H1 (cell line): ENCODE results near the gene MCAT. TPM values are rescaled to one million over a fixed set of nuclear protein-coding genes. Genes with fewer than 3 reads are reported as not detected.

Source experiments
- CTCF ChIA-PET: fragments of 300-600 bp; sonication (Branson Sonifier 250); formaldehyde crosslinking; loops from one replicate; lab custom pipeline; 2021; ENCODE audit not compliant: partially characterized antibody; lab: Charles Lee
- POLR2A ChIA-PET: fragments of 300-600 bp; sonication (Branson Sonifier 250); formaldehyde crosslinking; loops from one replicate; lab custom pipeline; 2021; ENCODE audit warnings: inconsistent platforms; ENCODE audit not compliant: partially characterized antibody; lab: Charles Lee
- DNase-seq, 2 experiments: peaks; one replicate each; pipeline versions ENCODE4 v3.0.0 to v3.0.0-alpha.2; 2010 to 2022; ENCODE audit warnings: low spot score in 2 of 2, low read depth in 1 of 2, mixed read lengths in 1 of 2
- FAIRE-seq: peaks from 2 replicates; lab custom pipeline; 2011; peaks lifted over from hg19 to GRCh38; lab: Jason Lieb, UNC
- H2AFZ ChIP-seq: 2 replicates; pipeline ENCODE4 v1.8.1; 2012; ENCODE audit warnings: low read length, inconsistent platforms
- H2AK5ac ChIP-seq: 2 replicates; pipeline ENCODE4 v1.6.1; 2013; ENCODE audit warnings: low read depth, low read length
- H2BK120ac ChIP-seq: replicated peaks from 2 replicates; pipeline ENCODE3; 2013; ENCODE audit warnings: low read depth, low read length, inconsistent platforms
- H2BK12ac ChIP-seq: 2 replicates; pipeline ENCODE4 v1.6.1; 2013; ENCODE audit warnings: low read depth, low read length
- H2BK15ac ChIP-seq: 2 replicates; pipeline ENCODE4 v1.6.1; 2013; ENCODE audit warnings: low read length
- H2BK20ac ChIP-seq: 2 replicates; pipeline ENCODE4 v1.6.1; 2013; ENCODE audit warnings: low read length
- H2BK5ac ChIP-seq: 2 replicates; pipeline ENCODE4 v1.6.1; 2013; ENCODE audit warnings: low read depth, low read length
- H3K14ac ChIP-seq: 2 replicates; pipeline ENCODE4 v1.6.1; 2013; ENCODE audit warnings: inconsistent platforms; ENCODE audit not compliant: insufficient read length
- H3K18ac ChIP-seq: 2 replicates; pipeline ENCODE4 v1.6.1; 2013; ENCODE audit warnings: low read length; ENCODE audit errors: extremely low read depth
- H3K23ac ChIP-seq: 2 replicates; pipeline ENCODE4 v1.6.1; 2013; ENCODE audit warnings: inconsistent platforms; ENCODE audit not compliant: insufficient read length
- H3K23me2 ChIP-seq: 2 replicates; pipeline ENCODE4 v1.6.1; 2013; ENCODE audit warnings: low read depth, low read length
- H3K27ac ChIP-seq: 2 replicates; pipeline ENCODE4 v1.6.1; 2011; ENCODE audit warnings: low read depth, low read length, inconsistent platforms
- H3K27me3 ChIP-seq, 4 experiments: replicated peaks in 1 of 4; 1 replicate in 1 of 4; 2 replicates in 3 of 4; pipeline versions ENCODE4 v1.6.1 to v1.8.1; 2011 to 2013; ENCODE audit warnings: low read length in 3 of 4, mild to moderate bottlenecking in 3 of 4, inconsistent platforms in 2 of 4, mixed read lengths in 2 of 4, moderate library complexity in 1 of 4; ENCODE audit not compliant: control insufficient read depth in 3 of 4, insufficient read depth in 3 of 4; ENCODE audit errors: extremely low read depth in 1 of 4
- H3K36me3 ChIP-seq, 4 experiments: 2 replicates each; pipeline versions ENCODE4 v1.6.1 to v1.8.1; 2011 to 2013; ENCODE audit warnings: mild to moderate bottlenecking in 4 of 4, low read length in 3 of 4, moderate library complexity in 2 of 4, control low read depth in 1 of 4, inconsistent platforms in 1 of 4; ENCODE audit not compliant: insufficient read depth in 4 of 4, control insufficient read depth in 2 of 4
- H3K4ac ChIP-seq: replicated peaks from 2 replicates; pipeline ENCODE3; 2013; ENCODE audit warnings: low read length, low read depth, mixed read lengths, inconsistent platforms; ENCODE audit not compliant: insufficient read length
- H3K4me1 ChIP-seq, 4 experiments: replicated peaks in 1 of 4; 1 replicate in 1 of 4; 2 replicates in 3 of 4; pipeline versions ENCODE4 v1.6.1 to v1.8.1; 2011 to 2013; ENCODE audit warnings: low read length in 3 of 4, inconsistent platforms in 2 of 4, mixed read lengths in 1 of 4; ENCODE audit not compliant: insufficient read depth in 4 of 4, control insufficient read depth in 3 of 4
- H3K4me2 ChIP-seq, 2 experiments: 2 replicates each; pipeline versions ENCODE4 v1.6.1 to v1.8.1; 2011 to 2013; ENCODE audit warnings: low read depth in 2 of 2, low read length in 2 of 2, control low read depth in 1 of 2, inconsistent platforms in 1 of 2, mild to moderate bottlenecking in 1 of 2; ENCODE audit not compliant: insufficient read depth in 1 of 2
- H3K4me3 ChIP-seq, 4 experiments: fragments of 200-600, 300-600 bp in 1 of 4; sonication (generic), shearing (Covaris generic), sonication (Bioruptor Twin) in 1 of 4; 2 replicates each; pipeline versions ENCODE4 v1.5.1 to v1.8.1; 2011 to 2016; ENCODE audit warnings: low read length in 4 of 4, low read depth in 3 of 4, control low read depth in 2 of 4, inconsistent platforms in 2 of 4, mild to moderate bottlenecking in 2 of 4, mixed read lengths in 1 of 4, moderate library complexity in 1 of 4; ENCODE audit not compliant: insufficient read depth in 2 of 4; ENCODE audit errors: extremely low read depth in 1 of 4
- H3K56ac ChIP-seq: replicated peaks from 2 replicates; pipeline ENCODE3; 2013; ENCODE audit warnings: low read depth, mild to moderate bottlenecking, mixed read lengths, low read length, inconsistent platforms; ENCODE audit not compliant: insufficient read length
- H3K79me1 ChIP-seq: 2 replicates; pipeline ENCODE4 v1.6.1; 2013; ENCODE audit warnings: low read depth, low read length, control low read depth
- H3K79me2 ChIP-seq, 2 experiments: 2 replicates each; pipeline versions ENCODE4 v1.6.1 to v1.8.1; 2012 to 2013; ENCODE audit warnings: low read length in 2 of 2, mild to moderate bottlenecking in 2 of 2, inconsistent platforms in 1 of 2; ENCODE audit not compliant: insufficient read depth in 2 of 2, control insufficient read depth in 1 of 2
- H3K9ac ChIP-seq, 4 experiments: replicated peaks in 1 of 4; 1 replicate in 1 of 4; 2 replicates in 3 of 4; pipeline versions ENCODE4 v1.6.1 to v1.8.1; 2011 to 2013; ENCODE audit warnings: low read depth in 3 of 4, low read length in 3 of 4, control low read depth in 2 of 4, mild to moderate bottlenecking in 2 of 4, moderate library complexity in 2 of 4, inconsistent platforms in 1 of 4; ENCODE audit errors: extremely low read depth in 1 of 4
- H3K9me3 ChIP-seq, 2 experiments: 2 replicates each; pipeline versions ENCODE4 v1.6.1 to v1.8.1; 2012 to 2013; ENCODE audit warnings: mild to moderate bottlenecking in 2 of 2, moderate library complexity in 2 of 2, control low read depth in 1 of 2, inconsistent platforms in 1 of 2, low read depth in 1 of 2, low read length in 1 of 2, mixed read lengths in 1 of 2; ENCODE audit not compliant: insufficient read depth in 2 of 2
- H4K20me1 ChIP-seq, 2 experiments: replicated peaks in 1 of 2; 2 replicates each; pipeline versions ENCODE3 to v1.8.1; 2011 to 2013; ENCODE audit warnings: inconsistent platforms in 2 of 2, low read length in 2 of 2, mild to moderate bottlenecking in 1 of 2; ENCODE audit not compliant: insufficient read depth in 2 of 2, control insufficient read depth in 1 of 2
- H4K5ac ChIP-seq: 2 replicates; pipeline ENCODE4 v1.6.1; 2013; ENCODE audit warnings: low read length, low read depth, mixed read lengths, inconsistent platforms; ENCODE audit not compliant: insufficient read length
- H4K8ac ChIP-seq: 2 replicates; pipeline ENCODE4 v1.8.0; 2013; ENCODE audit warnings: mild to moderate bottlenecking, moderate library complexity, low read length, inconsistent platforms; ENCODE audit not compliant: insufficient read depth; ENCODE audit errors: extremely low read depth
- H4K91ac ChIP-seq: replicated peaks from 2 replicates; pipeline ENCODE3; 2013; ENCODE audit warnings: low read length, mixed read lengths, inconsistent platforms; ENCODE audit not compliant: insufficient read length
- CBX8 ChIP-seq: fragments of 300-800, 300-1000 bp; sonication (generic); IDR thresholded peaks from 2 replicates; pipeline ENCODE4 v1.7.1; 2016; ENCODE audit warnings: low read depth, low read length, borderline replicate concordance
- EP300 ChIP-seq, 2 experiments: IDR thresholded peaks; 1 replicate in 1 of 2; 2 replicates in 1 of 2; pipeline ENCODE4 v1.6.1; 2011 to 2012; ENCODE audit warnings: low read depth in 2 of 2, low read length in 2 of 2, mild to moderate bottlenecking in 2 of 2, borderline replicate concordance in 1 of 2, inconsistent platforms in 1 of 2, moderate library complexity in 1 of 2
- GABPA ChIP-seq: IDR thresholded peaks from 2 replicates; pipeline ENCODE4 v1.6.1; 2011; ENCODE audit warnings: mild to moderate bottlenecking, low read length, moderate library complexity, borderline replicate concordance; ENCODE audit not compliant: insufficient read depth
- SIRT6 ChIP-seq: IDR thresholded peaks from one replicate; pipeline ENCODE4 v1.7.1; 2012; ENCODE audit warnings: low read length, inconsistent platforms
- SP2 ChIP-seq: IDR thresholded peaks from 2 replicates; pipeline ENCODE4 v1.6.1; 2012; ENCODE audit warnings: mild to moderate bottlenecking, low read length, inconsistent platforms
- WGBS, 2 experiments: shearing (Covaris generic) in 1 of 2; methylation state at CpG; one replicate each; pipeline versions ENCODE4 v1.1.6 to v1.1.7; 2013 to 2015; ENCODE audit warnings: low lambda C conversion rate in 2 of 2, mixed read lengths in 2 of 2, inconsistent platforms in 1 of 2, low coverage in 1 of 2, missing lambda C conversion rate in 1 of 2; ENCODE audit not compliant: insufficient replicate concordance in 2 of 2, insufficient coverage in 1 of 2, insufficient read length in 1 of 2; ENCODE audit errors: extremely low coverage in 1 of 2, missing lambda C conversion rate in 1 of 2; 5-methylcytosine and 5-hydroxymethylcytosine counted together
- polyA plus RNA-seq, 7 experiments: library from polyadenylated mRNA; depleted of rRNA in 3 of 7; stranded (reverse) in 5 of 7; unstranded in 2 of 7; fragments of >200 nt in 5 of 7; fragments of 200-250 nt in 2 of 7; gene quantifications; 1 replicate in 5 of 7; 2 replicates in 1 of 7; 4 replicates in 1 of 7; pipeline versions ENCODE4 v1.2.1 to v1.2.3, GENCODE V29; 2011 to 2013; ENCODE audit warnings: missing spikeins in 2 of 7, mixed read lengths in 2 of 7
- total RNA-seq: library from RNA; stranded (reverse); fragmentation: NEBNext Ultra II Directional; extraction: Animal tissue kit (Norgen Biotek cat#: 25700); gene quantifications from 2 replicates; pipeline ENCODE4 v1.2.1, GENCODE V29; 2021
- TF ChIP-seq, protein P1 (sequence below): IDR thresholded peaks from 2 replicates; pipeline ENCODE4 v1.6.1; 2012; ENCODE audit warnings: inconsistent platforms
- TF ChIP-seq, protein P2 (sequence below), 3 experiments: IDR thresholded peaks; 1 replicate in 2 of 3; 2 replicates in 1 of 3; pipeline versions ENCODE4 v1.5.1 to v1.6.1; 2011; ENCODE audit warnings: low read length in 3 of 3, mild to moderate bottlenecking in 3 of 3, inconsistent platforms in 2 of 3, low read depth in 1 of 3, moderate library complexity in 1 of 3; ENCODE audit not compliant: insufficient read depth in 1 of 3; ENCODE audit errors: control extremely low read depth in 1 of 3

Gene MCAT
- total and polyA plus RNA-seq, 2 of the 8 experiments (the other 6 are each of a cell fraction or from before 2014, with no cell fraction given): 15.8 to 17.4 TPM

DNA sequence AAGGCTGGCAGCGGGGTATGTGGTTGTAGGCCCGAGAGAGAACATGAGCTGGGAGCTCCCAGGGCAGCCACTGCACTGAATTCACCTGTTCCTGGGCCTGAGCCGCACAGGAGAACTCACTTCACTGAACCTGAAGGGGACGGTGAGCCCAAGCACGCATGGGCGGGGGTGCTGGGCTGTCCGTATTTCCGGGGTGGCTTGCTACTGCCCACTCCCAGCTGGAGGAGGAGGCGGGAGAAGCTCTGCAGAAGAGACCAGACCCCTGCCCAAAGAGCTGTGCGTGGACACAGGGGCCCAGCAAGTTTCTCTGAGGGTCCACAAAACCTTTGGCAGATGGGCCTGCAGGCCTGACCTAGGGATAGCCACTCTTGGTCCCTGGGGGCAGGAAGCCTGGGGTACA lies 38.9 kb upstream of the MCAT start:
- TF ChIP-seq EP300 (IDR thresholded peaks at IDR 0.05; ENCODE audit: borderline replicate concordance in 1 of 2, low read depth in 2 of 2, low read length in 2 of 2) (no peak), SIRT6 (no peak), CBX8 (no peak), GABPA (no peak), SP2 (no peak)
- TF ChIP-seq, protein P1, sequence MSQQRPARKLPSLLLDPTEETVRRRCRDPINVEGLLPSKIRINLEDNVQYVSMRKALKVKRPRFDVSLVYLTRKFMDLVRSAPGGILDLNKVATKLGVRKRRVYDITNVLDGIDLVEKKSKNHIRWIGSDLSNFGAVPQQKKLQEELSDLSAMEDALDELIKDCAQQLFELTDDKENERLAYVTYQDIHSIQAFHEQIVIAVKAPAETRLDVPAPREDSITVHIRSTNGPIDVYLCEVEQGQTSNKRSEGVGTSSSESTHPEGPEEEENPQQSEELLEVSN: no peak
- TF ChIP-seq, protein P2, sequence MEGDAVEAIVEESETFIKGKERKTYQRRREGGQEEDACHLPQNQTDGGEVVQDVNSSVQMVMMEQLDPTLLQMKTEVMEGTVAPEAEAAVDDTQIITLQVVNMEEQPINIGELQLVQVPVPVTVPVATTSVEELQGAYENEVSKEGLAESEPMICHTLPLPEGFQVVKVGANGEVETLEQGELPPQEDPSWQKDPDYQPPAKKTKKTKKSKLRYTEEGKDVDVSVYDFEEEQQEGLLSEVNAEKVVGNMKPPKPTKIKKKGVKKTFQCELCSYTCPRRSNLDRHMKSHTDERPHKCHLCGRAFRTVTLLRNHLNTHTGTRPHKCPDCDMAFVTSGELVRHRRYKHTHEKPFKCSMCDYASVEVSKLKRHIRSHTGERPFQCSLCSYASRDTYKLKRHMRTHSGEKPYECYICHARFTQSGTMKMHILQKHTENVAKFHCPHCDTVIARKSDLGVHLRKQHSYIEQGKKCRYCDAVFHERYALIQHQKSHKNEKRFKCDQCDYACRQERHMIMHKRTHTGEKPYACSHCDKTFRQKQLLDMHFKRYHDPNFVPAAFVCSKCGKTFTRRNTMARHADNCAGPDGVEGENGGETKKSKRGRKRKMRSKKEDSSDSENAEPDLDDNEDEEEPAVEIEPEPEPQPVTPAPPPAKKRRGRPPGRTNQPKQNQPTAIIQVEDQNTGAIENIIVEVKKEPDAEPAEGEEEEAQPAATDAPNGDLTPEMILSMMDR (IDR thresholded peaks at IDR 0.05; ENCODE audit: control extremely low read depth in 1 of 3, insufficient read depth in 1 of 3, low read depth in 1 of 3, low read length in 3 of 3): no peak
- Histone ChIP-seq H3K27me3 (no peaks in the 10 kb centered on the region), H2AK5ac (no peak overlapping the region), H3K23ac (no peak overlapping the region), H2BK120ac (no peak overlapping the region), H2BK20ac (no peak overlapping the region), H4K8ac (no peak overlapping the region), H3K23me2 (peaks cover 7% of the 10 kb centered on the region; the same call in 1 of the 2 replicates), H3K79me2 (peaks cover 0 to 32% of the 10 kb centered on the region in 2 experiments; a peak in 3 of 4 replicates), H3K36me3 (peaks cover 19 to 37% (median 32%) of the 10 kb centered on the region in 4 experiments; a peak in 7 of 8 replicates), H4K5ac (no peak overlapping the region), H3K18ac (no peak overlapping the region), H3K4me3 (no peak overlapping the region), H2AFZ (no peak overlapping the region), H3K4me2 (no peak overlapping the region), H3K56ac (no peak overlapping the region), H2BK12ac (no peak overlapping the region), H4K91ac (no peak overlapping the region), H3K27ac (no peak overlapping the region), H3K4me1 (peaks cover 0 to 11% (median 5%) of the 10 kb centered on the region in 4 experiments; a peak in 5 of 7 replicates), H3K4ac (no peak overlapping the region), H3K9ac (no peak overlapping the region; a peak in 1 of 7 replicates), H3K79me1 (peaks cover 10% of the 10 kb centered on the region; the same call in 1 of the 2 replicates), H3K14ac (no peak overlapping the region), H3K9me3 (no peaks in the 10 kb centered on the region), H2BK15ac (no peak overlapping the region), H4K20me1 (peaks cover 4 to 20% of the 10 kb centered on the region in 2 experiments), H2BK5ac (no peak overlapping the region)
- FAIRE-seq (no peak), DNase-seq (no peak)
- ChIA-PET CTCF (interaction anchor here (0.6 to 12.4 kb wide), 4 partner anchors 19 to 453 kb away, joined by 3 to 104 read pairs (median 3); no protein-coding TSS in a partner anchor), POLR2A (interaction anchor here (1.4 to 5.0 kb wide), 4 partner anchors 10 to 25 kb away, joined by 4 to 29 read pairs (median 7); no protein-coding TSS in a partner anchor)
- WGBS, 2 experiments: 91% methylated on average over 10 of the region's 10 CpGs; no CpG with 5 or more reads in 1 of the 2 experiments
